ENCODE measurements around the gene ZIC4. TPM values are rescaled to one million over a fixed set of nuclear protein-coding genes. Genes with fewer than 3 reads are reported as not detected.

Gene ZIC4
- total RNA-seq, 1 donor from 2014 or later: not detected

- no peaks in the 10 kb centered on the region for H3K4me1 Mint-ChIP-seq (ENCODE audit: low read depth, unreplicated experiment)
- H3K4me3 Mint-ChIP-seq (ENCODE audit: unreplicated experiment): no peak overlapping the region
- H3K27ac Mint-ChIP-seq (ENCODE audit: unreplicated experiment): no peak overlapping the region
- peaks cover 9% of the 10 kb centered on the region for H3K9me3 Mint-ChIP-seq (ENCODE audit: unreplicated experiment)
- TF ChIP-seq CTCF (IDR thresholded peaks at IDR 0.05; ENCODE audit: partially characterized antibody, unreplicated experiment): no peak
- H3K36me3 Mint-ChIP-seq (ENCODE audit: unreplicated experiment): no peaks in the 10 kb centered on the region
- no peak for DNase-seq
- H3K27me3 Mint-ChIP-seq (ENCODE audit: unreplicated experiment): peaks cover 49% of the 10 kb centered on the region
Measured at GRCh38 chr3:147383617-147384016, 22.7 kb downstream of the ZIC4 start.

- Mint-ChIP-seq H3K4me3 (ENCODE audit: unreplicated experiment) (no peak overlapping the region), H3K9me3 (ENCODE audit: unreplicated experiment) (peaks cover 5% of the 10 kb centered on the region), H3K27me3 (ENCODE audit: unreplicated experiment) (peaks cover 49% of the 10 kb centered on the region), H3K4me1 (ENCODE audit: low read depth, unreplicated experiment) (no peaks in the 10 kb centered on the region), H3K36me3 (ENCODE audit: unreplicated experiment) (no peaks in the 10 kb centered on the region), H3K27ac (ENCODE audit: unreplicated experiment) (no peak overlapping the region)
- TF ChIP-seq CTCF (IDR thresholded peaks at IDR 0.05; ENCODE audit: partially characterized antibody, unreplicated experiment): no peak
- no peak for DNase-seq
Measured at GRCh38 chr3:147381596-147381995, 24.7 kb downstream of the ZIC4 start.

- Mint-ChIP-seq H3K27ac (ENCODE audit: unreplicated experiment) (no peak overlapping the region), H3K9me3 (ENCODE audit: unreplicated experiment) (peaks cover 5% of the 10 kb centered on the region), H3K36me3 (ENCODE audit: unreplicated experiment) (no peaks in the 10 kb centered on the region), H3K27me3 (ENCODE audit: unreplicated experiment) (peaks cover 46% of the 10 kb centered on the region), H3K4me1 (ENCODE audit: low read depth, unreplicated experiment) (no peaks in the 10 kb centered on the region), H3K4me3 (ENCODE audit: unreplicated experiment) (no peak overlapping the region)
- no peak for TF ChIP-seq CTCF (IDR thresholded peaks at IDR 0.05; ENCODE audit: partially characterized antibody, unreplicated experiment)
- DNase-seq: no peak
Measured at GRCh38 chr3:147380977-147381376, 25.4 kb downstream of the ZIC4 start.

- H3K9me3 Mint-ChIP-seq (ENCODE audit: unreplicated experiment): peaks cover 2% of the 10 kb centered on the region
- no peak overlapping the region for H3K27ac Mint-ChIP-seq (ENCODE audit: unreplicated experiment)
- H3K4me1 Mint-ChIP-seq (ENCODE audit: low read depth, unreplicated experiment): no peaks in the 10 kb centered on the region
- H3K4me3 Mint-ChIP-seq (ENCODE audit: unreplicated experiment): no peak overlapping the region
- no peaks in the 10 kb centered on the region for H3K36me3 Mint-ChIP-seq (ENCODE audit: unreplicated experiment)
- TF ChIP-seq CTCF (IDR thresholded peaks at IDR 0.05; ENCODE audit: partially characterized antibody, unreplicated experiment): no peak
- peaks cover 42% of the 10 kb centered on the region for H3K27me3 Mint-ChIP-seq (ENCODE audit: unreplicated experiment)
- no peak for DNase-seq
Measured at GRCh38 chr3:147380387-147380951, 25.9 kb downstream of the ZIC4 start.

GRCh38 chr3:147379651-147380050, 26.7 kb downstream of the ZIC4 start:
- Mint-ChIP-seq H3K9me3 (ENCODE audit: unreplicated experiment) (peaks cover 2% of the 10 kb centered on the region), H3K4me3 (ENCODE audit: unreplicated experiment) (no peak overlapping the region), H3K27me3 (ENCODE audit: unreplicated experiment) (peaks cover 41% of the 10 kb centered on the region)

More at GRCh38 chr3:147379651-147380050, 26.7 kb downstream of the ZIC4 start:
- no peak overlapping the region for H3K27ac Mint-ChIP-seq (ENCODE audit: unreplicated experiment)
- no peak for TF ChIP-seq CTCF (IDR thresholded peaks at IDR 0.05; ENCODE audit: partially characterized antibody, unreplicated experiment)
- DNase-seq: no peak
- H3K4me1 Mint-ChIP-seq (ENCODE audit: low read depth, unreplicated experiment): no peaks in the 10 kb centered on the region
- H3K36me3 Mint-ChIP-seq (ENCODE audit: unreplicated experiment): no peaks in the 10 kb centered on the region
